Gastrocnemius medialis (tissue), 4 donors: ENCODE data around the gene GDF11. TPM values are rescaled to one million over a fixed set of nuclear protein-coding genes. Genes with fewer than 3 reads are reported as not detected.

Experiments used
- ATAC-seq, 2 donors: fragments of 150-250 bp; one replicate each; pipeline ENCODE4 v1.9.1; 2016
- DNase-seq, 2 donors: peaks; one replicate each; pipeline ENCODE4 v3.0.0-alpha.2; 2019
- H3K27ac ChIP-seq, 4 donors: fragments of 200-600 bp; sonication (generic); 1 replicate in 1 of 4; 2 replicates in 3 of 4; pipeline ENCODE4 v1.5.1; 2016 to 2018; ENCODE audit warnings: mild to moderate bottlenecking in 2 of 4, moderate library complexity in 1 of 4
- H3K27me3 ChIP-seq, 3 donors: fragments of 200-600 bp; sonication (generic) in 2 of 3; 1 replicate in 1 of 3; 2 replicates in 2 of 3; pipeline versions ENCODE4 v1.5.1 to v1.6.0; 2016 to 2019; ENCODE audit warnings: mild to moderate bottlenecking in 1 of 3, moderate library complexity in 1 of 3
- H3K36me3 ChIP-seq, 2 donors: fragments of 200-600 bp; sonication (generic) in 1 of 2; one replicate each; pipeline ENCODE4 v1.5.1; 2017 to 2018
- H3K4me1 ChIP-seq, 2 donors: fragments of 200-600 bp; sonication (generic) in 1 of 2; one replicate each; pipeline ENCODE4 v1.5.1; 2016 to 2017; ENCODE audit warnings: mild to moderate bottlenecking in 2 of 2
- H3K4me3 ChIP-seq, 4 donors: fragments of 200-600 bp; sonication (generic) in 3 of 4; 1 replicate in 1 of 4; 2 replicates in 3 of 4; pipeline ENCODE4 v1.5.1; 2016 to 2019; ENCODE audit warnings: mild to moderate bottlenecking in 2 of 4
- H3K9me3 ChIP-seq, 3 donors: fragments of 200-600 bp; sonication (generic) in 2 of 3; 1 replicate in 1 of 3; 2 replicates in 2 of 3; pipeline ENCODE4 v1.5.1; 2016 to 2019
- CTCF ChIP-seq, 5 experiments: fragments of 450-650 bp in 3 of 5; fragments of 200-600 bp in 2 of 5; sonication (generic) in 2 of 5; IDR thresholded peaks in 4 of 5; conservative IDR thresholded peaks in 1 of 5; 1 replicate in 4 of 5; 2 replicates in 1 of 5; pipeline ENCODE4 v1.5.1; 2016 to 2019; ENCODE audit warnings: antibody characterized with exemption in 5 of 5, mild to moderate bottlenecking in 3 of 5, moderate library complexity in 3 of 5
- POLR2A ChIP-seq, 2 donors: fragments of 450-650 bp; IDR thresholded peaks; one replicate each; pipeline ENCODE4 v1.6.1; 2017; ENCODE audit warnings: antibody characterized with exemption in 2 of 2, mild to moderate bottlenecking in 2 of 2, moderate library complexity in 2 of 2
- in situ Hi-C, 4 donors: fragments of 200-750 bp; cut with MboI; loops; one replicate each; pipeline versions ENCODE4 v1.15.0 to v1.8.0; 2017; ENCODE audit warnings: low sequenced_read_pairs in 4 of 4
- intact Hi-C: fragments of 100-400 bp; cut with DNase I; formaldehyde crosslinking; loops from one replicate; pipeline ENCODE4 v1.15.1; 2023; ENCODE audit warnings: low total_unique reads
- total RNA-seq, 4 donors: library from RNA; depleted of rRNA; stranded (reverse); fragments of >200 nt; gene quantifications; one replicate each; pipeline versions ENCODE4 v1.1.0 to v1.2.3, GENCODE V29; 2016

GDF11 gene
- total RNA-seq, 4 donors from 2014 or later = 0.17 to 4.4 (median 1.1) TPM

DNA sequence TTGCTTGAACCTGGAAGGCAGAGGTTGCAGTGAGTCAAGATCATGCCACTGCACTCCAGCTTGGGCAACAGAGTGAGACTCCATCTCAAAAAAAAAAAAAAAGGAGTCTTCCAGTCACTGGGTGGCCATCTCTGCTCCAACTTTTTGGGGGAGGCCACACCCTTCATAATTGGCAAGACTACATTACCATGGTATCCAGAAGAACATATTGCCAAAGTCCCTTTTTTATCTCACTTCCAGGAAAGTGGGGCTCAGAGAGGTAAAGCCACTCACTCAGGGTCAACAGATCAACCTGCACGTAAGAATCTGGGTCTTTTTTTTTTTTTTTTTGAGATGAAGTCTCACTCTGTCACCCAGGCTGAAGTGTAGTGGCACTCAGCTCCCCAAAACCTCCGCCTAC, 9.1 kb upstream of the GDF11 start:
- DNase-seq (no peak), ATAC-seq (no peak)
- no peak for TF ChIP-seq POLR2A (IDR thresholded peaks at IDR 0.05)
- TF ChIP-seq CTCF (IDR thresholded peaks at IDR 0.05 in 4 of 5, conservative IDR thresholded peaks at IDR 0.05 in 1 of 5) = no peak
- H3K4me1 ChIP-seq = peaks cover 17 to 19% of the 10 kb centered on the region in 2 donors
- in situ Hi-C loops (loop anchor here in 1 of 4 donors (10.0 kb wide), 1 partner anchor 91 kb away; the partner anchor contains the start of gene DNAJC14), intact Hi-C loops (no loop called here)
- H3K4me3 ChIP-seq = no peak overlapping the region
- H3K27ac ChIP-seq = no peak overlapping the region
- H3K36me3 ChIP-seq = no peaks in the 10 kb centered on the region
- H3K9me3 ChIP-seq = no peaks in the 10 kb centered on the region
- no peaks in the 10 kb centered on the region for H3K27me3 ChIP-seq

DNA sequence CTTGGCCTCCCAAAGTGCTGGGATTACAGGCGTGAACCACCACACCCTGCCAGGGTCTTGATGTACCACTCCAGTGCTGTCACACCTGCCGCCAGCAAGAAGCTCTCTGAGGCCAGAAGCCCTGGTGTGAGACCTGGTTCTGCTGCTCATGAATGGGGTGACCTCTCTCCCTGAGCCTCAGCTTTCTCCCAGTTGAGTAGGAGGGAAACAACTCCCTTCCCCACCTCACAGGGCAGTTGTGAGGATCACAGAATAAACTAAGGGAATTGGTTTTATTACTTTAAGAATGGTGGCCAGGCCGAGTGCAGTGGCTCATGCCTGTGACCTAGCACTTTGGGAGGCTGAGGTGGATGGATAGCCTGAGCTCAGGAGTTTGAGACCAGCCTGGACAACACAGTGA, 8.3 kb upstream of the GDF11 start:
- DNase-seq = no peak
- Histone ChIP-seq H3K27me3 (no peaks in the 10 kb centered on the region), H3K4me1 (peaks cover 17 to 19% of the 10 kb centered on the region in 2 donors), H3K27ac (no peak overlapping the region), H3K36me3 (no peaks in the 10 kb centered on the region), H3K4me3 (no peak overlapping the region), H3K9me3 (no peaks in the 10 kb centered on the region)
- in situ Hi-C loops = loop anchor here in 1 of 4 donors (10.0 kb wide), 1 partner anchor 90 kb away; the partner anchor contains the start of gene DNAJC14
- TF ChIP-seq CTCF (IDR thresholded peaks at IDR 0.05 in 4 of 5, conservative IDR thresholded peaks at IDR 0.05 in 1 of 5) = no peak
- no peak for TF ChIP-seq POLR2A (IDR thresholded peaks at IDR 0.05)
- intact Hi-C loops = no loop called here
- ATAC-seq = no peak

- Histone ChIP-seq H3K27me3 (no peaks in the 10 kb centered on the region), H3K36me3 (no peaks in the 10 kb centered on the region), H3K4me3 (no peak overlapping the region), H3K9me3 (no peaks in the 10 kb centered on the region), H3K27ac (no peak overlapping the region), H3K4me1 (peaks cover 6 to 11% of the 10 kb centered on the region in 2 donors)
- DNase-seq = no peak
- intact Hi-C loops = no loop called here
- in situ Hi-C loops = loop anchor here (5.0 to 10.0 kb wide), 4 partner anchors 81 to 206 kb away; partner anchors contain the start of genes DNAJC14 (in 1 of the 4), ORMDL2 (in 1 of the 4) and SARNP (in 1 of the 4)
- ATAC-seq = no peak
- TF ChIP-seq CTCF (IDR thresholded peaks at IDR 0.05 in 4 of 5, conservative IDR thresholded peaks at IDR 0.05 in 1 of 5) = no peak
- no peak for TF ChIP-seq POLR2A (IDR thresholded peaks at IDR 0.05)
Measured at GRCh38 chr12:55736076-55736475, 6.8 kb upstream of the GDF11 start.

DNA sequence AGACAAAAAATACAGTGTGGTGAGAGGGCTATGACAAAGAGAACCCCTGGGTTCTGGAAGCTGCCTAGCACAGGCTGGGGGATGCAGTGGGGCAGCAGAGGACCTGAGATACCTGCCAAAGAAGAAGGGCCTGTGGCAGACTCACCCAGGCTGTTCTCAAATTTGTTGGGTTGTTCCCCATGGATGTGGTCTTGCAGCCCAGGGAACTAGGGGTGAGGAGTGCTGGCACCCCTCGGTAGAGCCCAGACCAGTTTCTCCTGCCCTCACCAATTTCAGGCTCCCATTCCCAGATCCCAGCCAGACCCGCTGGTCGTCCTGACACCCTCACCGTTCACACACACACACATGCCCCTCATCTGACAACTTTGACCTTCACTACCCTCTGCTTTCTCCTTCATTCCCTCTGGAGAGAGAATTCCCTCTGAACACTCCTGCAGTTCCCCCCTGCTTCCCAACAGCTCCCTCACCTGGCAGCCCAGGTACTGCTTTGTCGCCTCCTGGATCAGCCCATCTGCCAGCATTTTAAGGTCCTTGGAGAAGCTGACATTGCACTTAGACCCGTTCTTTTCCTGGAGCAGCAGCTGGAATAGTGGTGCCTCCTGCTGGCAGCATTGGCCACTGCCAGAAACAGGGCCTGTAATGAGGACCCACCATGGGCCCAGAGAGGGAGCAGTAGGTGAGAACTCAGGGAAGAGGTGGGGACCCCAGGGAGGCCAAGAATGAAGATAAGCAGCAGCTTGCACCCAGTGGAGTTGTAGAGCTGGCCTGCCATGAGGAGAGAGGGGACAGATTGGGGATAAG, 5.9 kb upstream of the GDF11 start:
- no peaks in the 10 kb centered on the region for H3K36me3 ChIP-seq
- intact Hi-C loops = no loop called here

More for the DNA sequence above, 5.9 kb upstream of the GDF11 start:
- Histone ChIP-seq H3K4me3 (no peak overlapping the region), H3K27me3 (no peaks in the 10 kb centered on the region), H3K9me3 (no peaks in the 10 kb centered on the region), H3K4me1 (peaks cover 6 to 11% of the 10 kb centered on the region in 2 donors), H3K27ac (no peak overlapping the region)
- ATAC-seq = peak; percentile 43 to 70
- TF ChIP-seq POLR2A (IDR thresholded peaks at IDR 0.05) (no peak), CTCF (IDR thresholded peaks at IDR 0.05 in 4 of 5, conservative IDR thresholded peaks at IDR 0.05 in 1 of 5) (peak; percentile 45 to 72 (median 66))
- in situ Hi-C loops = loop anchor here (5.0 to 10.0 kb wide), 4 partner anchors 80 to 205 kb away; partner anchors contain the start of genes DNAJC14 (in 1 of the 4), ORMDL2 (in 1 of the 4) and SARNP (in 1 of the 4)
- peak in 1 of 2 donors; percentile 50 for DNase-seq
